Neural cell (in vitro differentiated cells): ENCODE results near the gene PRELID1. TPM values are rescaled to one million over a fixed set of nuclear protein-coding genes. Genes with fewer than 3 reads are reported as not detected.

Experiments
- H2AFZ ChIP-seq: fragments of 200-600, 300-800 bp; sonication (generic), shearing (Covaris generic); 2 replicates; pipeline ENCODE4 v1.6.0; 2014; ENCODE audit warnings: low read depth, mild to moderate bottlenecking, antibody characterized with exemption, low read length, moderate library complexity
- H3F3A ChIP-seq: fragments of 200-600 bp; shearing (Covaris generic); 2 replicates; pipeline ENCODE4 v1.6.1; 2016; ENCODE audit warnings: mild to moderate bottlenecking, moderate library complexity, mixed read lengths, antibody characterized with exemption, low read length; ENCODE audit not compliant: insufficient read depth, poor library complexity, severe bottlenecking
- H3K27ac ChIP-seq: fragments of 200-600, 300-800 bp; sonication (generic), shearing (Covaris generic); 2 replicates; pipeline ENCODE4 v1.5.1; 2014; ENCODE audit warnings: mild to moderate bottlenecking, low read length, moderate library complexity
- H3K27me3 ChIP-seq: fragments of 300-800, 200-600 bp; sonication (generic), shearing (Covaris generic); 2 replicates; pipeline ENCODE4 v1.6.0; 2014; ENCODE audit warnings: mild to moderate bottlenecking, low read depth, low read length, moderate library complexity; ENCODE audit not compliant: insufficient read depth
- H3K36me3 ChIP-seq: fragments of 300-800, 200-600 bp; sonication (generic), shearing (Covaris generic); 2 replicates; pipeline ENCODE4 v1.5.1; 2014; ENCODE audit warnings: mild to moderate bottlenecking, antibody characterized with exemption, low read length, moderate library complexity; ENCODE audit not compliant: insufficient read depth
- H3K4me2 ChIP-seq: fragments of 300-800, 200-600 bp; sonication (generic), shearing (Covaris generic); 2 replicates; pipeline ENCODE4 v1.6.0; 2014; ENCODE audit warnings: mild to moderate bottlenecking, low read length
- H3K4me3 ChIP-seq: fragments of 300-800, 200-600 bp; sonication (generic), shearing (Covaris generic); 2 replicates; pipeline ENCODE4 v1.5.1; 2014; ENCODE audit warnings: mild to moderate bottlenecking, low read length, moderate library complexity
- H3K79me2 ChIP-seq: fragments of 200-600 bp; shearing (Covaris generic); replicated peaks from 2 replicates; pipeline ENCODE4 v1.6.0; 2014; ENCODE audit warnings: mild to moderate bottlenecking, low read length, moderate library complexity; ENCODE audit not compliant: insufficient read depth
- H3K9ac ChIP-seq: fragments of 300-800, 200-600 bp; sonication (generic), shearing (Covaris generic); 2 replicates; pipeline ENCODE4 v1.6.1; 2016; ENCODE audit warnings: mild to moderate bottlenecking, low read length, mixed read lengths
- H3K9me2 ChIP-seq: fragments of 200-600 bp; shearing (Covaris generic); 2 replicates; pipeline ENCODE4 v1.6.1; 2016; ENCODE audit warnings: mild to moderate bottlenecking, low read length, mixed read lengths; ENCODE audit not compliant: insufficient read depth
- H3K9me3 ChIP-seq: fragments of 200-600, 300-800 bp; sonication (generic), shearing (Covaris generic); 2 replicates; pipeline ENCODE4 v1.6.1; 2016; ENCODE audit warnings: mild to moderate bottlenecking, mixed run types, low read length, moderate library complexity, mixed read lengths
- H4K20me1 ChIP-seq: fragments of 200-600 bp; shearing (Covaris generic); 2 replicates; pipeline ENCODE4 v1.6.1; 2016; ENCODE audit warnings: mild to moderate bottlenecking, mixed run types; ENCODE audit not compliant: insufficient read depth
- EP300 ChIP-seq: fragments of 450-650 bp; conservative IDR thresholded peaks from 2 replicates; pipeline ENCODE4 v1.6.1; 2014; ENCODE audit warnings: antibody characterized with exemption, mild to moderate bottlenecking, moderate library complexity; ENCODE audit not compliant: poor library complexity, severe bottlenecking
- EZH2 ChIP-seq: fragments of 200-600, 300-800 bp; shearing (Covaris generic), sonication (generic); IDR thresholded peaks from 2 replicates; pipeline ENCODE4 v1.6.1; 2014; ENCODE audit warnings: antibody characterized with exemption, low read length, borderline replicate concordance, mild to moderate bottlenecking; ENCODE audit not compliant: insufficient read depth, poor library complexity, severe bottlenecking
- MXI1 ChIP-seq: fragments of 450-650 bp; conservative IDR thresholded peaks from 2 replicates; pipeline ENCODE4 v1.6.1; 2014; ENCODE audit warnings: antibody characterized with exemption, mild to moderate bottlenecking; ENCODE audit not compliant: poor library complexity, severe bottlenecking
- POLR2AphosphoS5 ChIP-seq: IDR thresholded peaks from 2 replicates; pipeline ENCODE4 v1.6.1; 2012
- RAD21 ChIP-seq: fragments of 450-650 bp; conservative IDR thresholded peaks from 2 replicates; pipeline ENCODE4 v1.6.1; 2014; ENCODE audit warnings: antibody characterized with exemption, mild to moderate bottlenecking, moderate library complexity
- SMC3 ChIP-seq: fragments of 450-650 bp; conservative IDR thresholded peaks from 2 replicates; pipeline ENCODE4 v1.6.1; 2014; ENCODE audit warnings: antibody characterized with exemption, mild to moderate bottlenecking, moderate library complexity; ENCODE audit not compliant: poor library complexity
- TAF1 ChIP-seq: IDR thresholded peaks from 2 replicates; pipeline ENCODE4 v1.6.1; 2012; ENCODE audit warnings: low read depth
- polyA plus RNA-seq: library from polyadenylated mRNA; depleted of rRNA; stranded (reverse); fragments of >200 nt; gene quantifications from 2 replicates; pipeline ENCODE4 v1.2.3, GENCODE V29; 2014
- TF ChIP-seq, protein P1 (sequence below): IDR thresholded peaks from 2 replicates; pipeline ENCODE4 v1.6.1; 2012; ENCODE audit warnings: borderline replicate concordance
- TF ChIP-seq, protein P2 (sequence below): fragments of 450-650 bp; IDR thresholded peaks from 2 replicates; pipeline ENCODE4 v1.5.1; 2014; ENCODE audit warnings: antibody characterized with exemption, mild to moderate bottlenecking, moderate library complexity; ENCODE audit not compliant: poor library complexity, severe bottlenecking

PRELID1 gene
- polyA plus RNA-seq, 1 donor from 2014 or later, result 133 TPM

DNA sequence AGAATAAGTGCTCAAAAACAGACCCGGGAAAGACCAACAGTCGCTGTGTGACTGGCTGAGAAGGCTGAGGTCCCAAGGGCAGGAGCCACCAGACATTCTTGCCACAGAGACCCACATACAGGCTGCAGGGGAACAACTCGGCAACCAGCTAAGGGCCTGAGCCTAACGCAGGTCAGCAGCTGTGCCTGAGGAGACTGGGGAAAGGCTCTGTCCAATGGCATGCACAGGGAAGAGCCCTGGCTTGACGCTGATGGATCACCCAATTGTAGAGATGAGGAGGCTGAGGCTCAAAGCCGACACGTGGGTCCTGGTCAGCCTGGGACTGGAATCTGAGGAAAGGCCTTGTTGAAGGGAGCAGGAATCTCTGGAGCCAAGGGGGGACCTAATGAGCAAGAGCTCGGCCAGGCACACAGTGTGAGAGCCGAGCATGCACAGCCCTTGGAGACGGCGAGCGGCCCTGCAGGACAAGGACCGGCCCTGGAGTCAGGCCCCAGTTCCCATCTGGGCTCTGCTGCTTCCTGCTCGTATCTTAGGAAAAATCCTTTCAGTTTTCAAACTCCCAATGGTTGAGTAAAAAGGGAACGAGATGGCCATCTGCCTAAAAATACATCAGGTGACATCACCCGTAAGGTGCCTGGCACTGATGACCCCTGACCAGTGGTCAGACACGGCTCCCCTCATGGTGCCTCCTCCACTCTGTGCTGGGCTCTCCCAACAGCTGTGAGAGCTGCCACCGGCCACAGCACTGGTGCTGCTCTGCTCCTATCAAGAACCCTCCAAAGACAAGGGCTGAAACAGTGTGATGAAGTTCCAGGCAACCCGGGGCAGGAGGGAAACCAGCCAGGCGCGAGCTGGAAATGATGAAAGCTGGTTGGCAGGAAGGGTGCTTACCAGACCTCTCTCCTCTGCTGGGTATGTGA, 31.4 kb downstream of the PRELID1 start:
- no peak overlapping the region for H3K27ac ChIP-seq
- no peaks in the 10 kb centered on the region for H3K36me3 ChIP-seq

DNA sequence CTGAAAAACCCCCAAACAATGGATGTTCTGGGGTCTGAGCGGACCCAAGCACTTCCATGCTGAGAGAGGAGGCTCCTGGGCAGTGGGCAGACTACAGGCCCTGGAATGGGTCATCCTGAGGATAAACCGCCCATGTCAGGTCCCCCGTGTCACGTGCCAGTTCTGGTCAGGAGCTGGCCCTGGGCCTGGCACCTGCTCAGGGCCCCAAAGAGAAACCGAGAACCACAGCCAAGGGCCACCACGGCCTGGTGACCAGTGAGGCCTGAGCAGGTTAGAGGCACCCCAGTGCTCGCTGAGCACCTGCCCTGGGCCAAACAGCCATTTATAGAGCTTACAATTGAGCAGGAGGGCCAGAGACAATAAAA, 32.1 kb downstream of the PRELID1 start:
- Histone ChIP-seq H3K27ac (no peak overlapping the region), H3K4me2 (no peak overlapping the region), H3K36me3 (no peaks in the 10 kb centered on the region), H3K4me3 (no peak overlapping the region), H3K9me2 (no peaks in the 10 kb centered on the region), H3K27me3 (no peaks in the 10 kb centered on the region), H3K79me2 (peaks cover 4% of the 10 kb centered on the region), H3F3A (no peaks in the 10 kb centered on the region), H3K9me3 (no peaks in the 10 kb centered on the region), H4K20me1 (no peaks in the 10 kb centered on the region), H3K9ac (no peak overlapping the region), H2AFZ (no peak overlapping the region)
- TF ChIP-seq POLR2AphosphoS5, result no peak

More for the DNA sequence above, 31.4 kb downstream of the PRELID1 start:
- Histone ChIP-seq H3K9ac (no peak overlapping the region), H3K27me3 (no peaks in the 10 kb centered on the region), H3K4me3 (no peak overlapping the region), H3K9me3 (no peaks in the 10 kb centered on the region), H2AFZ (no peak overlapping the region), H3K9me2 (no peaks in the 10 kb centered on the region), H3K4me2 (no peak overlapping the region), H3K79me2 (peaks cover 3% of the 10 kb centered on the region), H4K20me1 (no peaks in the 10 kb centered on the region), H3F3A (no peaks in the 10 kb centered on the region)
- TF ChIP-seq POLR2AphosphoS5, result no peak
- TF ChIP-seq, protein P1, sequence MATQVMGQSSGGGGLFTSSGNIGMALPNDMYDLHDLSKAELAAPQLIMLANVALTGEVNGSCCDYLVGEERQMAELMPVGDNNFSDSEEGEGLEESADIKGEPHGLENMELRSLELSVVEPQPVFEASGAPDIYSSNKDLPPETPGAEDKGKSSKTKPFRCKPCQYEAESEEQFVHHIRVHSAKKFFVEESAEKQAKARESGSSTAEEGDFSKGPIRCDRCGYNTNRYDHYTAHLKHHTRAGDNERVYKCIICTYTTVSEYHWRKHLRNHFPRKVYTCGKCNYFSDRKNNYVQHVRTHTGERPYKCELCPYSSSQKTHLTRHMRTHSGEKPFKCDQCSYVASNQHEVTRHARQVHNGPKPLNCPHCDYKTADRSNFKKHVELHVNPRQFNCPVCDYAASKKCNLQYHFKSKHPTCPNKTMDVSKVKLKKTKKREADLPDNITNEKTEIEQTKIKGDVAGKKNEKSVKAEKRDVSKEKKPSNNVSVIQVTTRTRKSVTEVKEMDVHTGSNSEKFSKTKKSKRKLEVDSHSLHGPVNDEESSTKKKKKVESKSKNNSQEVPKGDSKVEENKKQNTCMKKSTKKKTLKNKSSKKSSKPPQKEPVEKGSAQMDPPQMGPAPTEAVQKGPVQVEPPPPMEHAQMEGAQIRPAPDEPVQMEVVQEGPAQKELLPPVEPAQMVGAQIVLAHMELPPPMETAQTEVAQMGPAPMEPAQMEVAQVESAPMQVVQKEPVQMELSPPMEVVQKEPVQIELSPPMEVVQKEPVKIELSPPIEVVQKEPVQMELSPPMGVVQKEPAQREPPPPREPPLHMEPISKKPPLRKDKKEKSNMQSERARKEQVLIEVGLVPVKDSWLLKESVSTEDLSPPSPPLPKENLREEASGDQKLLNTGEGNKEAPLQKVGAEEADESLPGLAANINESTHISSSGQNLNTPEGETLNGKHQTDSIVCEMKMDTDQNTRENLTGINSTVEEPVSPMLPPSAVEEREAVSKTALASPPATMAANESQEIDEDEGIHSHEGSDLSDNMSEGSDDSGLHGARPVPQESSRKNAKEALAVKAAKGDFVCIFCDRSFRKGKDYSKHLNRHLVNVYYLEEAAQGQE, result no peak
- TF ChIP-seq EZH2, result no peak
- no peak for TF ChIP-seq MXI1
- no peak for TF ChIP-seq EP300
- TF ChIP-seq, protein P2, sequence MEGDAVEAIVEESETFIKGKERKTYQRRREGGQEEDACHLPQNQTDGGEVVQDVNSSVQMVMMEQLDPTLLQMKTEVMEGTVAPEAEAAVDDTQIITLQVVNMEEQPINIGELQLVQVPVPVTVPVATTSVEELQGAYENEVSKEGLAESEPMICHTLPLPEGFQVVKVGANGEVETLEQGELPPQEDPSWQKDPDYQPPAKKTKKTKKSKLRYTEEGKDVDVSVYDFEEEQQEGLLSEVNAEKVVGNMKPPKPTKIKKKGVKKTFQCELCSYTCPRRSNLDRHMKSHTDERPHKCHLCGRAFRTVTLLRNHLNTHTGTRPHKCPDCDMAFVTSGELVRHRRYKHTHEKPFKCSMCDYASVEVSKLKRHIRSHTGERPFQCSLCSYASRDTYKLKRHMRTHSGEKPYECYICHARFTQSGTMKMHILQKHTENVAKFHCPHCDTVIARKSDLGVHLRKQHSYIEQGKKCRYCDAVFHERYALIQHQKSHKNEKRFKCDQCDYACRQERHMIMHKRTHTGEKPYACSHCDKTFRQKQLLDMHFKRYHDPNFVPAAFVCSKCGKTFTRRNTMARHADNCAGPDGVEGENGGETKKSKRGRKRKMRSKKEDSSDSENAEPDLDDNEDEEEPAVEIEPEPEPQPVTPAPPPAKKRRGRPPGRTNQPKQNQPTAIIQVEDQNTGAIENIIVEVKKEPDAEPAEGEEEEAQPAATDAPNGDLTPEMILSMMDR, result no peak

DNA sequence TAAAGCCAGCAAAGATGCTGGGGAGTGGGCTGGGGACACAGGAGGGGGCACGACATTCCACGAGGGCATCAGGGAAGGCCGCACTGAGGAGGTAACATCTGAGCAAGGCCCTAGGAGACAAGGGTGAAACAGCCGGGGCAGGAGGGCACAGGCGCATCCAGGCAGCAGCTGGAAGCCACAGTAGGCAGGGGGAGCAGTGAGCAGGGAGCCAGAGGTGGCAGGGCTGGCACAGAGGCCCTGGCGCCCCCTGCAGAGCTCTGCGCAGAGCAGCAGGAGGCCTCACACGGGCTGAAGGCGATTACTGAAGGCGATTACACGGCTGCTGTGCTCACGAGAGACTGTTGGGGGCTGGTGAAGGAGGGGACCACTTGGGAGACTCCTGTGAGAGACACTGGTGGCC, 32.5 kb downstream of the PRELID1 start:
- Histone ChIP-seq H3K79me2 (peaks cover 4% of the 10 kb centered on the region), H3K27ac (no peak overlapping the region), H2AFZ (no peak overlapping the region), H3K4me3 (no peak overlapping the region), H3K4me2 (no peak overlapping the region), H3K9me2 (no peaks in the 10 kb centered on the region), H4K20me1 (no peaks in the 10 kb centered on the region), H3F3A (no peaks in the 10 kb centered on the region), H3K36me3 (no peaks in the 10 kb centered on the region), H3K9me3 (no peaks in the 10 kb centered on the region), H3K9ac (no peak overlapping the region), H3K27me3 (no peaks in the 10 kb centered on the region)
- TF ChIP-seq, protein P1, result no peak
- no peak for TF ChIP-seq RAD21
- TF ChIP-seq EP300, result no peak
- TF ChIP-seq SMC3, result no peak
- no peak for TF ChIP-seq POLR2AphosphoS5
- no peak for TF ChIP-seq TAF1
- no peak for TF ChIP-seq MXI1
- TF ChIP-seq, protein P2, result no peak
- no peak for TF ChIP-seq EZH2
